Adrenal gland (tissue), 5 donors: ENCODE measurements around the gene FHOD3.

Experiments used
- POLR2A ChIP-seq, 2 donors: fragments of 450-650 bp; IDR thresholded peaks; one replicate each; pipeline ENCODE4 v1.6.1; 2017; ENCODE audit warnings: antibody characterized with exemption in 2 of 2, mild to moderate bottlenecking in 2 of 2, moderate library complexity in 1 of 2
- TF ChIP-seq, protein P1 (sequence below), 6 experiments: fragments of 450-650 bp in 4 of 6; fragments of 200-600 bp in 2 of 6; sonication (generic) in 1 of 6; IDR thresholded peaks; 1 replicate in 5 of 6; 2 replicates in 1 of 6; pipeline versions ENCODE4 v1.5.1 to v1.8.0; 2016 to 2021; ENCODE audit warnings: antibody characterized with exemption in 6 of 6, mild to moderate bottlenecking in 2 of 6, moderate library complexity in 1 of 6
- donor health status: DM: no; HTN: no; CAD: no.

DNA sequence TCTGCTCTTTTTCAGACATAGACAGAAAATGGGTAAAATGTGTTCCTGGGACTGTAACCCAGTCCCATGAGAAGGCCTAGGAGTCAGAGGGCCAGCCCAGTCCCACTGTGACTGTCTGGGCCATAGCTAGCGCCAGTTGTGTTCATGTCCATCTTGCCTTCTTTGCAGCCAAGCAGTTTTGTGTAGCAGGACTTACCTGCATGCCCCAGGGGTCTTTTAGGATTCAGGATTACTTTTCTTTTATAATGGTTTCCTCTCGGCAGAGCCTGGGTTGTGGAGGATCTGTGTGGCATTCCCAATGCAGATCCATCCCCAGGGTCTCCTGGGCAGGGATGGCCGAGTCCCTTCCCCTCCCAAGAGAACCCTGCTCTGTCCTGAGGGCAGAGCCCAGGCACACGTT, 90.8 kb downstream of the FHOD3 start:
- TF ChIP-seq, protein P1, sequence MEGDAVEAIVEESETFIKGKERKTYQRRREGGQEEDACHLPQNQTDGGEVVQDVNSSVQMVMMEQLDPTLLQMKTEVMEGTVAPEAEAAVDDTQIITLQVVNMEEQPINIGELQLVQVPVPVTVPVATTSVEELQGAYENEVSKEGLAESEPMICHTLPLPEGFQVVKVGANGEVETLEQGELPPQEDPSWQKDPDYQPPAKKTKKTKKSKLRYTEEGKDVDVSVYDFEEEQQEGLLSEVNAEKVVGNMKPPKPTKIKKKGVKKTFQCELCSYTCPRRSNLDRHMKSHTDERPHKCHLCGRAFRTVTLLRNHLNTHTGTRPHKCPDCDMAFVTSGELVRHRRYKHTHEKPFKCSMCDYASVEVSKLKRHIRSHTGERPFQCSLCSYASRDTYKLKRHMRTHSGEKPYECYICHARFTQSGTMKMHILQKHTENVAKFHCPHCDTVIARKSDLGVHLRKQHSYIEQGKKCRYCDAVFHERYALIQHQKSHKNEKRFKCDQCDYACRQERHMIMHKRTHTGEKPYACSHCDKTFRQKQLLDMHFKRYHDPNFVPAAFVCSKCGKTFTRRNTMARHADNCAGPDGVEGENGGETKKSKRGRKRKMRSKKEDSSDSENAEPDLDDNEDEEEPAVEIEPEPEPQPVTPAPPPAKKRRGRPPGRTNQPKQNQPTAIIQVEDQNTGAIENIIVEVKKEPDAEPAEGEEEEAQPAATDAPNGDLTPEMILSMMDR (IDR thresholded peaks at IDR 0.05): no peak
- no peak for TF ChIP-seq POLR2A (IDR thresholded peaks at IDR 0.05)
